HepG2 (cell line): ENCODE measurements around the gene PRSS8. TPM values are rescaled to one million over a fixed set of nuclear protein-coding genes. Genes with fewer than 3 reads are reported as not detected.
A peak's percentile ranks its signal among the peaks of the same experiment; 100 is the strongest.

Experiments used
- ATF7 ChIP-seq, 2 experiments: fragments of 450-650 bp in 1 of 2; sonication (generic) in 1 of 2; formaldehyde crosslinking in 1 of 2; IDR thresholded peaks; 2 replicates each; pipeline versions ENCODE4 v1.4.0 to v1.6.1; 2016 to 2020; ENCODE audit warnings: antibody characterized with exemption in 1 of 2, mild to moderate bottlenecking in 1 of 2, missing genetic modification reagents in 1 of 2
- BHLHE40 ChIP-seq: IDR thresholded peaks from 2 replicates; pipeline ENCODE4 v1.6.1; 2011; ENCODE audit warnings: low read length, improper control_type of control experiment
- FOXK1 ChIP-seq: sonication (generic); formaldehyde crosslinking; IDR thresholded peaks from 2 replicates; pipeline ENCODE4 v1.4.0; 2020; ENCODE audit warnings: low read depth, missing genetic modification reagents, borderline replicate concordance
- IRX3 ChIP-seq: sonication (generic); formaldehyde crosslinking; IDR thresholded peaks from 2 replicates; pipeline ENCODE4 v1.8.1; 2023; ENCODE audit warnings: mild to moderate bottlenecking, low read depth, missing genetic modification reagents, borderline replicate concordance
- NFYC ChIP-seq: IDR thresholded peaks from 2 replicates; pipeline ENCODE4 v1.6.1; 2016; ENCODE audit warnings: missing genetic modification reagents, missing compliant biosample characterization
- THAP11 ChIP-seq: IDR thresholded peaks from 2 replicates; pipeline ENCODE4 v1.6.1; 2016; ENCODE audit warnings: missing biosample characterization, missing genetic modification reagents
- ZC3H13 ChIP-seq: sonication (generic); formaldehyde crosslinking; IDR thresholded peaks from 2 replicates; pipeline ENCODE4 v1.8.1; 2023; ENCODE audit warnings: mild to moderate bottlenecking, missing genetic modification reagents, moderate library complexity
- ZNF496 ChIP-seq: sonication (generic); formaldehyde crosslinking; IDR thresholded peaks from 2 replicates; pipeline ENCODE4 v1.8.1; 2023; ENCODE audit warnings: mild to moderate bottlenecking, moderate library complexity, missing genetic modification reagents; ENCODE audit not compliant: insufficient replicate concordance
- ZNF570 ChIP-seq: sonication (generic); formaldehyde crosslinking; IDR thresholded peaks from 2 replicates; pipeline ENCODE4 v1.4.0; 2020; ENCODE audit warnings: mild to moderate bottlenecking, missing genetic modification reagents, borderline replicate concordance
- ZNF747 ChIP-seq: sonication (generic); formaldehyde crosslinking; IDR thresholded peaks from 2 replicates; pipeline ENCODE4 v1.8.1; 2023; ENCODE audit warnings: missing genetic modification reagents, mild to moderate bottlenecking, borderline replicate concordance
- ZSCAN9 ChIP-seq: IDR thresholded peaks from 2 replicates; pipeline ENCODE4 v1.6.1; 2016; ENCODE audit warnings: borderline replicate concordance
- polyA plus RNA-seq, 8 experiments: library from polyadenylated mRNA; depleted of rRNA in 3 of 8; stranded (reverse) in 7 of 8; unstranded in 1 of 8; fragments of >200 nt; fragmentation: Illumina TruSeq in 4 of 8; extraction: Trizol in 4 of 8; gene quantifications; 2 replicates each; pipeline versions ENCODE4 v1.2.1 to v1.2.3, GENCODE V29; 2011 to 2016; ENCODE audit warnings: low read depth in 4 of 8, missing spikeins in 1 of 8, mixed read lengths in 1 of 8; ENCODE audit not compliant: insufficient read depth in 1 of 8
- total RNA-seq, 5 experiments: library from RNA; depleted of rRNA; stranded (reverse); fragments of >200 nt; fragmentation: Illumina TruSeq; extraction: Trizol; gene quantifications; 2 replicates each; pipeline ENCODE4 v1.2.3, GENCODE V29; 2016; ENCODE audit warnings: low read depth in 1 of 5
- TF ChIP-seq, protein P1 (sequence below): IDR thresholded peaks from 2 replicates; pipeline ENCODE4 v1.6.1; 2016
- TF ChIP-seq, protein P2 (sequence below): sonication (generic); formaldehyde crosslinking; IDR thresholded peaks from 2 replicates; pipeline ENCODE4 v1.4.0; 2020; ENCODE audit warnings: mild to moderate bottlenecking, missing genetic modification reagents
- TF ChIP-seq, protein P3 (sequence below): sonication (generic); formaldehyde crosslinking; IDR thresholded peaks from 2 replicates; pipeline ENCODE4 v1.5.1; 2020; ENCODE audit warnings: missing genetic modification reagents, mild to moderate bottlenecking, borderline replicate concordance
- TF ChIP-seq, protein P4 (sequence below): sonication (generic); formaldehyde crosslinking; IDR thresholded peaks from 2 replicates; pipeline ENCODE4 v1.4.0; 2020; ENCODE audit warnings: missing genetic modification reagents, mild to moderate bottlenecking, borderline replicate concordance
- TF ChIP-seq, protein P5 (sequence below): sonication (generic); formaldehyde crosslinking; IDR thresholded peaks from 2 replicates; pipeline ENCODE4 v1.4.0; 2020; ENCODE audit warnings: missing genetic modification reagents, borderline replicate concordance

PRSS8 gene
- total and polyA plus RNA-seq, 2 of the 13 experiments (the other 11 are each of a cell fraction or from before 2014, with no cell fraction given) = 2.6 to 7.2 TPM

DNA sequence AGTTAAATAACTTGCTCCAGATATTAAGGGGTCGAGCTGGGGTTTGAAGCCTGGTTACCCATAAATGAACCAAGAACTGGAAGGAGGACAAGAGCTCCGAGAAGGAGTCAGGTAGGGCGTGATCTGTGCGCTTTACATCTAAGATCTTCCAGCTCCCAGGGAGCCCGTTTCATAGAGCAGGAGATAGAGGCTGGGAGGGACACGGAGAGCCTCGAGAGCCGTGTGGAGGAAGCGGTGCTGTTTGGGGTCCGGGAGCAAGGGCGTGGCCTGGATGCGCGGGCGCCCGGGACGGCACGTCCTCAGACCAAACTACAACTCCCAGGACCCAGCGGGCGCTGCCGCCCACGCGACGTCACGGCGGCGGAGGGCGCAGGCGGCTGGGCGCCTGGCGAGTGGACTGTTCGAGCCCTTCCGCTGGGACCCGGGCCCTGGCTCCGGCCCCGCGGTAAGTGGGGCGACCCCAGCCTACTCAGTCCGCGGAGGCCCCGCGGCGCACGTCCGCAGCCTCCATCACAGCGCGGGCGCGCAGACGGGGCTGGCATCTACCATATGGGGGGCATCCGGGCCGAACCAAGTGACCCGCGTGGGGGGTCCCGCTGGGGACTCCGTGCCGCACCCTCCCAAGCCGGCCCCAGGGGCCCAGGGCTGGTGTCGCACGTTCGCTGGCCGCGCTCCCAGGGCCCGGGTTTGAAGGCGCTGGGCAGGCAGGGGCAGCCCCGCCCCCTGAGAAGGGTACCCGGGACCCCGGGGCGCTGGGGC lies 27.3 kb downstream of the PRSS8 start, which contains the start of gene BCKDK (continued):
- peak; percentile 72; the same call in 1 of the 2 replicates for TF ChIP-seq ZNF747
- TF ChIP-seq, protein P1, sequence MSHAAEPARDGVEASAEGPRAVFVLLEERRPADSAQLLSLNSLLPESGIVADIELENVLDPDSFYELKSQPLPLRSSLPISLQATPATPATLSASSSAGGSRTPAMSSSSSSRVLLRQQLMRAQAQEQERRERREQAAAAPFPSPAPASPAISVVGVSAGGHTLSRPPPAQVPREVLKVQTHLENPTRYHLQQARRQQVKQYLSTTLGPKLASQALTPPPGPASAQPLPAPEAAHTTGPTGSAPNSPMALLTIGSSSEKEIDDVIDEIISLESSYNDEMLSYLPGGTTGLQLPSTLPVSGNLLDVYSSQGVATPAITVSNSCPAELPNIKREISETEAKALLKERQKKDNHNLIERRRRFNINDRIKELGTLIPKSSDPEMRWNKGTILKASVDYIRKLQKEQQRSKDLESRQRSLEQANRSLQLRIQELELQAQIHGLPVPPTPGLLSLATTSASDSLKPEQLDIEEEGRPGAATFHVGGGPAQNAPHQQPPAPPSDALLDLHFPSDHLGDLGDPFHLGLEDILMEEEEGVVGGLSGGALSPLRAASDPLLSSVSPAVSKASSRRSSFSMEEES (CRISPR knock-in tag) = peak; percentile 39; the same call in 1 of the 2 replicates
- TF ChIP-seq IRX3 (CRISPR knock-in tag) = no peak
- TF ChIP-seq, protein P2, sequence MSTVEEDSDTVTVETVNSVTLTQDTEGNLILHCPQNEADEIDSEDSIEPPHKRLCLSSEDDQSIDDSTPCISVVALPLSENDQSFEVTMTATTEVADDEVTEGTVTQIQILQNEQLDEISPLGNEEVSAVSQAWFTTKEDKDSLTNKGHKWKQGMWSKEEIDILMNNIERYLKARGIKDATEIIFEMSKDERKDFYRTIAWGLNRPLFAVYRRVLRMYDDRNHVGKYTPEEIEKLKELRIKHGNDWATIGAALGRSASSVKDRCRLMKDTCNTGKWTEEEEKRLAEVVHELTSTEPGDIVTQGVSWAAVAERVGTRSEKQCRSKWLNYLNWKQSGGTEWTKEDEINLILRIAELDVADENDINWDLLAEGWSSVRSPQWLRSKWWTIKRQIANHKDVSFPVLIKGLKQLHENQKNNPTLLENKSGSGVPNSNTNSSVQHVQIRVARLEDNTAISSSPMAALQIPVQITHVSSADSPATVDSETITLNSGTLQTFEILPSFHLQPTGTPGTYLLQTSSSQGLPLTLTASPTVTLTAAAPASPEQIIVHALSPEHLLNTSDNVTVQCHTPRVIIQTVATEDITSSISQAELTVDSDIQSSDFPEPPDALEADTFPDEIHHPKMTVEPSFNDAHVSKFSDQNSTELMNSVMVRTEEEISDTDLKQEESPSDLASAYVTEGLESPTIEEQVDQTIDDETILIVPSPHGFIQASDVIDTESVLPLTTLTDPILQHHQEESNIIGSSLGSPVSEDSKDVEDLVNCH (CRISPR knock-in tag) = no peak
- TF ChIP-seq BHLHE40 = peak; percentile 22; the same call in 1 of the 2 replicates
- TF ChIP-seq NFYC (CRISPR knock-in tag) = peak; percentile 64
- TF ChIP-seq, protein P3, sequence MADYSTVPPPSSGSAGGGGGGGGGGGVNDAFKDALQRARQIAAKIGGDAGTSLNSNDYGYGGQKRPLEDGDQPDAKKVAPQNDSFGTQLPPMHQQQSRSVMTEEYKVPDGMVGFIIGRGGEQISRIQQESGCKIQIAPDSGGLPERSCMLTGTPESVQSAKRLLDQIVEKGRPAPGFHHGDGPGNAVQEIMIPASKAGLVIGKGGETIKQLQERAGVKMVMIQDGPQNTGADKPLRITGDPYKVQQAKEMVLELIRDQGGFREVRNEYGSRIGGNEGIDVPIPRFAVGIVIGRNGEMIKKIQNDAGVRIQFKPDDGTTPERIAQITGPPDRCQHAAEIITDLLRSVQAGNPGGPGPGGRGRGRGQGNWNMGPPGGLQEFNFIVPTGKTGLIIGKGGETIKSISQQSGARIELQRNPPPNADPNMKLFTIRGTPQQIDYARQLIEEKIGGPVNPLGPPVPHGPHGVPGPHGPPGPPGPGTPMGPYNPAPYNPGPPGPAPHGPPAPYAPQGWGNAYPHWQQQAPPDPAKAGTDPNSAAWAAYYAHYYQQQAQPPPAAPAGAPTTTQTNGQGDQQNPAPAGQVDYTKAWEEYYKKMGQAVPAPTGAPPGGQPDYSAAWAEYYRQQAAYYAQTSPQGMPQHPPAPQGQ (CRISPR knock-in tag) = no peak
- TF ChIP-seq THAP11 (CRISPR knock-in tag) = peak; percentile 100
- no peak for TF ChIP-seq ZNF570 (CRISPR knock-in tag)
- peak; percentile 89; the same call in 1 of the 2 replicates for TF ChIP-seq ZC3H13 (CRISPR knock-in tag)
- TF ChIP-seq, protein P4, sequence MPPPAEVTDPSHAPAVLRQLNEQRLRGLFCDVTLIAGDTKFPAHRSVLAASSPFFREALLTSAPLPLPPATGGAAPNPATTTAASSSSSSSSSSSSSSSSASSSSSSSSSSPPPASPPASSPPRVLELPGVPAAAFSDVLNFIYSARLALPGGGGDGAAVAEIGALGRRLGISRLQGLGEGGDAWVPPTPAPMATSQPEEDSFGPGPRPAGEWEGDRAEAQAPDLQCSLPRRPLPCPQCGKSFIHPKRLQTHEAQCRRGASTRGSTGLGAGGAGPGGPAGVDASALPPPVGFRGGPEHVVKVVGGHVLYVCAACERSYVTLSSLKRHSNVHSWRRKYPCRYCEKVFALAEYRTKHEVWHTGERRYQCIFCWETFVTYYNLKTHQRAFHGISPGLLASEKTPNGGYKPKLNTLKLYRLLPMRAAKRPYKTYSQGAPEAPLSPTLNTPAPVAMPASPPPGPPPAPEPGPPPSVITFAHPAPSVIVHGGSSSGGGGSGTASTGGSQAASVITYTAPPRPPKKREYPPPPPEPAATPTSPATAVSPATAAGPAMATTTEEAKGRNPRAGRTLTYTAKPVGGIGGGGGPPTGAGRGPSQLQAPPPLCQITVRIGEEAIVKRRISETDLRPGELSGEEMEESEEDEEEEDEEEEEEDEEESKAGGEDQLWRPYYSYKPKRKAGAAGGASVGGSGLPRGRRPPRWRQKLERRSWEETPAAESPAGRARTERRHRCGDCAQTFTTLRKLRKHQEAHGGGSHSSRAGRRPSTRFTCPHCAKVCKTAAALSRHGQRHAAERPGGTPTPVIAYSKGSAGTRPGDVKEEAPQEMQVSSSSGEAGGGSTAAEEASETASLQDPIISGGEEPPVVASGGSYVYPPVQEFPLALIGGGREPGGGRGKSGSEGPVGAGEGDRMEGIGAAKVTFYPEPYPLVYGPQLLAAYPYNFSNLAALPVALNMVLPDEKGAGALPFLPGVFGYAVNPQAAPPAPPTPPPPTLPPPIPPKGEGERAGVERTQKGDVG (CRISPR knock-in tag) = no peak
- no peak for TF ChIP-seq ZNF496 (CRISPR knock-in tag)
- TF ChIP-seq ATF7 (IDR thresholded peaks at IDR 0.05) = no peak
- TF ChIP-seq ATF7 (CRISPR knock-in tag; IDR thresholded peaks at IDR 0.05) = no peak
- TF ChIP-seq, protein P5, sequence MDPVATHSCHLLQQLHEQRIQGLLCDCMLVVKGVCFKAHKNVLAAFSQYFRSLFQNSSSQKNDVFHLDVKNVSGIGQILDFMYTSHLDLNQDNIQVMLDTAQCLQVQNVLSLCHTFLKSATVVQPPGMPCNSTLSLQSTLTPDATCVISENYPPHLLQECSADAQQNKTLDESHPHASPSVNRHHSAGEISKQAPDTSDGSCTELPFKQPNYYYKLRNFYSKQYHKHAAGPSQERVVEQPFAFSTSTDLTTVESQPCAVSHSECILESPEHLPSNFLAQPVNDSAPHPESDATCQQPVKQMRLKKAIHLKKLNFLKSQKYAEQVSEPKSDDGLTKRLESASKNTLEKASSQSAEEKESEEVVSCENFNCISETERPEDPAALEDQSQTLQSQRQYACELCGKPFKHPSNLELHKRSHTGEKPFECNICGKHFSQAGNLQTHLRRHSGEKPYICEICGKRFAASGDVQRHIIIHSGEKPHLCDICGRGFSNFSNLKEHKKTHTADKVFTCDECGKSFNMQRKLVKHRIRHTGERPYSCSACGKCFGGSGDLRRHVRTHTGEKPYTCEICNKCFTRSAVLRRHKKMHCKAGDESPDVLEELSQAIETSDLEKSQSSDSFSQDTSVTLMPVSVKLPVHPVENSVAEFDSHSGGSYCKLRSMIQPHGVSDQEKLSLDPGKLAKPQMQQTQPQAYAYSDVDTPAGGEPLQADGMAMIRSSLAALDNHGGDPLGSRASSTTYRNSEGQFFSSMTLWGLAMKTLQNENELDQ (CRISPR knock-in tag) = peak; percentile 27; the same call in 1 of the 2 replicates
- TF ChIP-seq ZSCAN9 (CRISPR knock-in tag) = no peak
- peak; percentile 66; the same call in 1 of the 2 replicates for TF ChIP-seq FOXK1 (CRISPR knock-in tag)
